CD14-positive monocyte (primary cell): Measurements from ENCODE around the gene GRM8. TPM values are rescaled to one million over a fixed set of nuclear protein-coding genes. Genes with fewer than 3 reads are reported as not detected.

Experiments used
- DNase-seq, 3 donors: peaks; one replicate each; pipeline ENCODE4 v3.0.0-alpha.2; 2011 to 2022
- H2AFZ ChIP-seq: 2 replicates; pipeline ENCODE4 v1.6.0; 2012; ENCODE audit warnings: mild to moderate bottlenecking, low read depth, low read length, inconsistent platforms; ENCODE audit not compliant: insufficient read depth, poor library complexity, severe bottlenecking
- H3K27ac ChIP-seq, 2 donors: 1 replicate in 1 of 2; 2 replicates in 1 of 2; pipeline ENCODE4 v1.5.1; 2012 to 2013; ENCODE audit warnings: low read length in 2 of 2, control low read depth in 1 of 2, inconsistent platforms in 1 of 2, low read depth in 1 of 2, mild to moderate bottlenecking in 1 of 2
- H3K27me3 ChIP-seq, 2 donors: one replicate each; pipeline versions ENCODE4 v1.6.0 to v1.6.1; 2011 to 2013; ENCODE audit warnings: low read length in 2 of 2; ENCODE audit not compliant: control insufficient read depth in 2 of 2, insufficient read depth in 2 of 2
- H3K36me3 ChIP-seq, 2 donors: replicated peaks in 1 of 2; 1 replicate in 1 of 2; 2 replicates in 1 of 2; pipeline versions ENCODE4 v1.5.1 to v1.6.1; 2012 to 2013; ENCODE audit warnings: low read length in 2 of 2, control low read depth in 1 of 2, inconsistent platforms in 1 of 2, mild to moderate bottlenecking in 1 of 2; ENCODE audit not compliant: insufficient read depth in 2 of 2, control insufficient read depth in 1 of 2
- H3K4me1 ChIP-seq, 2 donors: 1 replicate in 1 of 2; 2 replicates in 1 of 2; pipeline versions ENCODE4 v1.5.1 to v1.6.1; 2012 to 2013; ENCODE audit warnings: low read length in 2 of 2, control low read depth in 1 of 2, inconsistent platforms in 1 of 2, mild to moderate bottlenecking in 1 of 2, moderate library complexity in 1 of 2; ENCODE audit not compliant: insufficient read depth in 2 of 2, control insufficient read depth in 1 of 2
- H3K4me2 ChIP-seq: replicated peaks from 2 replicates; pipeline ENCODE3; 2012; ENCODE audit warnings: low read length, moderate library complexity, mild to moderate bottlenecking; ENCODE audit not compliant: poor library complexity, severe bottlenecking; ENCODE audit errors: extremely low read depth
- H3K4me3 ChIP-seq, 3 experiments: fragments of 200-600 bp in 1 of 3; sonication (generic) in 1 of 3; replicated peaks in 1 of 3; 1 replicate in 2 of 3; 2 replicates in 1 of 3; pipeline ENCODE4 v1.5.1; 2011 to 2013; ENCODE audit warnings: low read length in 3 of 3, mild to moderate bottlenecking in 3 of 3, control low read depth in 2 of 3, low read depth in 2 of 3, inconsistent platforms in 1 of 3, moderate library complexity in 1 of 3
- H3K79me2 ChIP-seq: 2 replicates; pipeline ENCODE4 v1.6.0; 2012; ENCODE audit warnings: mild to moderate bottlenecking, control low read depth, inconsistent platforms, low read length, moderate library complexity; ENCODE audit not compliant: insufficient read depth
- H3K9ac ChIP-seq: 2 replicates; pipeline ENCODE4 v1.6.0; 2017; ENCODE audit warnings: low read length, mild to moderate bottlenecking; ENCODE audit not compliant: insufficient read depth, poor library complexity, severe bottlenecking
- H3K9me3 ChIP-seq, 2 donors: replicated peaks in 1 of 2; 1 replicate in 1 of 2; 2 replicates in 1 of 2; pipeline versions ENCODE4 v1.5.1 to v1.6.1; 2012 to 2013; ENCODE audit warnings: low read length in 2 of 2, control low read depth in 1 of 2; ENCODE audit not compliant: control insufficient read depth in 1 of 2, insufficient read depth in 1 of 2
- H4K20me1 ChIP-seq: 2 replicates; pipeline ENCODE4 v1.6.0; 2012; ENCODE audit warnings: mild to moderate bottlenecking, low read length, control low read depth, moderate library complexity; ENCODE audit not compliant: insufficient read depth
- H3K27ac Mint-ChIP-seq, 7 donors: one replicate each; pipeline ENCODE4 v1.8.0; 2020; ENCODE audit warnings: mild to moderate bottlenecking in 7 of 7, mixed read lengths in 7 of 7, moderate library complexity in 6 of 7, inconsistent platforms in 2 of 7
- H3K27me3 Mint-ChIP-seq, 3 donors: one replicate each; pipeline ENCODE4 v1.8.0; 2021 to 2022; ENCODE audit warnings: low read depth in 3 of 3, mild to moderate bottlenecking in 3 of 3, mixed read lengths in 3 of 3, moderate library complexity in 3 of 3, inconsistent platforms in 1 of 3
- H3K36me3 Mint-ChIP-seq, 2 donors: one replicate each; pipeline ENCODE4 v1.8.0; 2020; ENCODE audit warnings: mixed read lengths in 2 of 2, inconsistent platforms in 1 of 2, mild to moderate bottlenecking in 1 of 2
- H3K4me1 Mint-ChIP-seq: one replicate; pipeline ENCODE4 v1.8.0; 2020; ENCODE audit warnings: mild to moderate bottlenecking, mixed read lengths
- H3K4me3 Mint-ChIP-seq, 2 donors: one replicate each; pipeline ENCODE4 v1.8.0; 2020; ENCODE audit warnings: mild to moderate bottlenecking in 2 of 2, mixed read lengths in 2 of 2, moderate library complexity in 1 of 2
- H3K9me3 Mint-ChIP-seq, 7 donors: one replicate each; pipeline ENCODE4 v1.8.0; 2020 to 2022; ENCODE audit warnings: mixed read lengths in 7 of 7, mild to moderate bottlenecking in 6 of 7, moderate library complexity in 6 of 7, inconsistent platforms in 2 of 7
- CTCF ChIP-seq: fragments of 200-600 bp; IDR thresholded peaks from one replicate; pipeline ENCODE4 v1.8.0; 2022; ENCODE audit warnings: antibody characterized with exemption, mild to moderate bottlenecking
- WGBS: methylation state at CpG from one replicate; pipeline ENCODE4 v1.1.5; 2013; ENCODE audit warnings: missing lambda C conversion rate; ENCODE audit not compliant: insufficient coverage; 5-methylcytosine and 5-hydroxymethylcytosine counted together
- intact Hi-C, 2 donors: fragments of 100-400 bp; cut with micrococcal nuclease; formaldehyde crosslinking; loops; one replicate each; pipeline versions ENCODE4 v1.15.0 to v1.15.1; 2023
- polyA plus RNA-seq, 3 donors: library from polyadenylated mRNA; depleted of rRNA in 1 of 3; unstranded in 2 of 3; stranded (reverse) in 1 of 3; fragments of 300-500 nt in 2 of 3; fragments of >200 nt in 1 of 3; fragmentation: Illumina TruSeq in 2 of 3; gene quantifications; 1 replicate in 2 of 3; 2 replicates in 1 of 3; pipeline ENCODE4 v1.2.3, GENCODE V29; 2012 to 2021

The GRM8 gene
- polyA plus RNA-seq, 3 donors = not detected

GRCh38 chr7:127041689-127042452 lies 210.9 kb downstream of the GRM8 start:
- intact Hi-C loops = no loop called here
- Mint-ChIP-seq H3K36me3 (no peaks in the 10 kb centered on the region), H3K4me1 (no peaks in the 10 kb centered on the region), H3K9me3 (peaks cover 0 to 10% (median 0%) of the 10 kb centered on the region in 7 donors), H3K27ac (no peak overlapping the region), H3K27me3 (no peaks in the 10 kb centered on the region), H3K4me3 (no peak overlapping the region)
- H3K27me3 ChIP-seq = no peaks in the 10 kb centered on the region
- no peak overlapping the region for H2AFZ ChIP-seq
- no peak for TF ChIP-seq CTCF
- H3K27ac ChIP-seq = no peak overlapping the region
- H3K4me1 ChIP-seq = no peaks in the 10 kb centered on the region
- H3K9me3 ChIP-seq = peaks cover 4 to 6% of the 10 kb centered on the region in 2 donors
- WGBS = 90% methylated on average over 2 of the region's 7 CpGs
- no peak for DNase-seq
- no peak overlapping the region for H3K4me3 ChIP-seq
- H3K9ac ChIP-seq = no peak overlapping the region
- H4K20me1 ChIP-seq = no peaks in the 10 kb centered on the region
- H3K36me3 ChIP-seq = no peaks in the 10 kb centered on the region
- no peaks in the 10 kb centered on the region for H3K79me2 ChIP-seq
- H3K4me2 ChIP-seq = no peak overlapping the region

- no peak overlapping the region for H3K9ac ChIP-seq
- H3K27me3 ChIP-seq = no peaks in the 10 kb centered on the region
- Mint-ChIP-seq H3K9me3 (peaks cover 0 to 14% (median 0%) of the 10 kb centered on the region in 7 donors), H3K36me3 (no peaks in the 10 kb centered on the region), H3K27me3 (no peaks in the 10 kb centered on the region), H3K27ac (no peak overlapping the region), H3K4me1 (no peaks in the 10 kb centered on the region), H3K4me3 (no peak overlapping the region)
- WGBS = 90% methylated on average over 1 of the region's 2 CpGs
- no peaks in the 10 kb centered on the region for H3K79me2 ChIP-seq
- intact Hi-C loops = no loop called here
- no peak overlapping the region for H3K27ac ChIP-seq
- no peaks in the 10 kb centered on the region for H3K36me3 ChIP-seq
- H3K4me3 ChIP-seq = no peak overlapping the region
- H3K9me3 ChIP-seq = peaks cover 4 to 6% of the 10 kb centered on the region in 2 donors
- H2AFZ ChIP-seq = no peak overlapping the region
- H3K4me1 ChIP-seq = no peaks in the 10 kb centered on the region
- TF ChIP-seq CTCF = no peak
- no peak overlapping the region for H3K4me2 ChIP-seq
- no peaks in the 10 kb centered on the region for H4K20me1 ChIP-seq
- DNase-seq = no peak
Measured at GRCh38 chr7:127040042-127040441, 212.7 kb downstream of the GRM8 start.
